ENCODE measurements around the gene RPL21. TPM values are rescaled to one million over a fixed set of nuclear protein-coding genes. Genes with fewer than 3 reads are reported as not detected.

Gene RPL21
- total RNA-seq, result 693 and 960 TPM in 2 replicates

GRCh38 chr13:27251166-27252091 is at the start of gene RPL21:
Gene RPL21, plus strand, starts transcription at chr13:27251558. Its CDS starts 2,219 bp downstream, at chr13:27253777.

GRCh38 chr13:27270594-27271520 is 19.5 kb downstream of the RPL21 start, which contains the start of gene RASL11A:
Gene RASL11A, plus strand, starts transcription at chr13:27270830. Its CDS starts 115 bp downstream, at chr13:27270945.

Other genes with a start within 250 kb of the RPL21 start
- 26.0 and 29.5 TPM in 2 replicates for gene USP12, start 79.7 kb upstream of the RPL21 start, total RNA-seq
- gene RASL11A, start 19.3 kb downstream of the RPL21 start, total RNA-seq, result 1.7 and 1.9 TPM in 2 replicates
- 106 and 117 TPM in 2 replicates for gene GTF3A, start 173.1 kb downstream of the RPL21 start, total RNA-seq
- gene MTIF3, start 199.0 kb downstream of the RPL21 start, total RNA-seq, result 36.8 and 50.2 TPM in 2 replicates

Measured in endothelial cell of coronary artery (primary cell).